AG09319 (cell line): ENCODE measurements around the gene KIF26B.

ENCODE experiments used
- DNase-seq: peaks from one replicate; pipeline ENCODE4 v3.0.0-alpha.2; 2010; ENCODE audit warnings: low read depth; ENCODE audit errors: extremely low read depth
- TF ChIP-seq, protein P1 (sequence below): IDR thresholded peaks from 2 replicates; pipeline ENCODE4 v1.5.1; 2011; ENCODE audit warnings: low read depth, mild to moderate bottlenecking, inconsistent platforms, low read length, moderate library complexity

The KIF26B gene

DNA sequence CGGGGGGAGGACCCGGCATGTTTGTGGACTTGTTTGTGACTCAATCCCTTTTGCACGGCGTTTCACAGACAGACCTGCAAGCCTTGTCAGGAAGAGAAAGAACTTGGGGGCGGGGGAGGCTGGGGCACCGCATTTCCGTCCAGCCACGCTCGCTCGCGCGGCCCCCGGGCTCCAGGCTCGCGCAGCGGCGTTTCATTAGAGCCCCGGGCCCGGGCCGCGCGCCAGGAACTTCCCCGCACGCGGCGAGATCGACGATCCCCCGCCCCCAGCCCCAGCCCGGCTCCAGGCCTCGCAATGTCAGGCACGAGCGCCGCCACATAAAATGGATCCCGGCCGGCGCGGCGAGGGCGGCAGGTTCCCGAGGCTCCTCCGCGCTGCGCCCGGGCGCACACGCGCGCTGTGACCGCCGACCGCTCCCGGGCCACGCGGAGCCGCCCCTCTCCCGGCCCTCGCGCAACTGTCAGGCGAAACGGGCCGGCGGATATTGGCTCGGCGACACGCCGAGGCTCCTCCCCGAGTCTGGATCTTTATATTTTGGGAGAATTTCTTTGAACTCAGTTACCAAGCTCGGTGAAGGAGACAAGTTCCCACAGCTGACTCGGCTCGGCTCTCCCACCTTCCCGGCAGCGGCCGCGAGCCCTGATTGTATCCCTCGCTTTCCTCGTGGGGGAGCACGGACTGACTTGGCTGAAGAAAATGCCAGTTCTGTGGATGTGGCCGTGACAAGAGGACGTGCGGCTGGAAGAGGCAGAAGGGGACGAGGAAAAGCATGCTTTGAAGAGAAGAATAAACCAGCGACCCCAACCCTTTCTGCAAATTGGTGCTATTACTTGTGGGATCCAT, at the start of gene KIF26B:
KIF26B (plus strand) TSS at position 557 of the 843 bp plus-strand sequence. CDS start 440 bp downstream, outside the sequence.
- TF ChIP-seq, protein P1, sequence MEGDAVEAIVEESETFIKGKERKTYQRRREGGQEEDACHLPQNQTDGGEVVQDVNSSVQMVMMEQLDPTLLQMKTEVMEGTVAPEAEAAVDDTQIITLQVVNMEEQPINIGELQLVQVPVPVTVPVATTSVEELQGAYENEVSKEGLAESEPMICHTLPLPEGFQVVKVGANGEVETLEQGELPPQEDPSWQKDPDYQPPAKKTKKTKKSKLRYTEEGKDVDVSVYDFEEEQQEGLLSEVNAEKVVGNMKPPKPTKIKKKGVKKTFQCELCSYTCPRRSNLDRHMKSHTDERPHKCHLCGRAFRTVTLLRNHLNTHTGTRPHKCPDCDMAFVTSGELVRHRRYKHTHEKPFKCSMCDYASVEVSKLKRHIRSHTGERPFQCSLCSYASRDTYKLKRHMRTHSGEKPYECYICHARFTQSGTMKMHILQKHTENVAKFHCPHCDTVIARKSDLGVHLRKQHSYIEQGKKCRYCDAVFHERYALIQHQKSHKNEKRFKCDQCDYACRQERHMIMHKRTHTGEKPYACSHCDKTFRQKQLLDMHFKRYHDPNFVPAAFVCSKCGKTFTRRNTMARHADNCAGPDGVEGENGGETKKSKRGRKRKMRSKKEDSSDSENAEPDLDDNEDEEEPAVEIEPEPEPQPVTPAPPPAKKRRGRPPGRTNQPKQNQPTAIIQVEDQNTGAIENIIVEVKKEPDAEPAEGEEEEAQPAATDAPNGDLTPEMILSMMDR, result peak; percentile 16
- no peak for DNase-seq

DNA sequence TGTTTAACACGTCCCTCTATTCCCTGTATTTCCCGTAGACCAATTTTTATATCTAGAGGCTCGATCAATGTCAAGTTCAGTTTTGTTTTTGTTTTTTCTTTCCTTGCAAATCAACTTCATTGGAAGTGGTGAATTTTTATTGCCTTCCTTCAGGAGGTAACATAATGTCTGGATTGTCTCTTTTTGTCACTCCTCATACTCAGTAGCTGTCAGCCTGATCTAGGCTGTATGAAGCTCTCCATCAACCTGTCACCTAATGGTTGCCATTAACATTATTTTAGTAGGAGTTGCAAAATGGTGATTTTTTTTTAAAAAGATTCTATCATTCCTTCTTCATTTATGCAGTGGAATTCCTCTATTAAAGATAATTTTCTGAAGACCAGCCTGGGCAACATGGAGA, 49.7 kb upstream of the KIF26B start:
- DNase-seq, result no peak
- TF ChIP-seq, protein P1, result no peak

DNA sequence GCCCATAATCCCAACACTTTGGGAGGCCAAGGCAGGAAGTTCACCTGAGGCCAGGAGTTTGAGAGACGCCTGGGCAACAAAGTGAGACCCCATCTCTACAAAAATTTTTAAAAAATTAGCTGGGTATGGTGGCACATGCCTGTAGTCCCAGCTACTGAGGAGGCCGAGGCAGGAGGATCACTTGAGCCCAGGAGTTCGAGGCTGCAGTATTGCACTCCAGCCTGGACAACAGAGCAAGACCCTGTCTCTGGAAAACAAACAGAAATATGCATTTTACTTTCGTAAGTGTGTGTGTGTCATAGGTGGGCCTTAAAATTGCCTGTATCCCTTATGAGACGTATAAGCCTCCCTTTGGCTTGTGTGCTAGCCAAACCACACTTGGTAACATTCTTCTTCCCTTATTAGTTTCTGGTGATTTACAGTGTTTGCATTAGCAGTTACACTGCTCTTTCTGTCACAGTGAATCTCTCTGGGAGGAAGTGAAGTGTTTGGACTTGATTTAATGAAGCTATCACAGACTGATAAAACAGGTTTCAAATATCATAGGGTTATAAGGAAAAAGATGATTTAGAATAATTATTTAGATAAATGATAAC, 48.9 kb upstream of the KIF26B start:
- TF ChIP-seq, protein P1, result no peak
- DNase-seq, result no peak

DNA sequence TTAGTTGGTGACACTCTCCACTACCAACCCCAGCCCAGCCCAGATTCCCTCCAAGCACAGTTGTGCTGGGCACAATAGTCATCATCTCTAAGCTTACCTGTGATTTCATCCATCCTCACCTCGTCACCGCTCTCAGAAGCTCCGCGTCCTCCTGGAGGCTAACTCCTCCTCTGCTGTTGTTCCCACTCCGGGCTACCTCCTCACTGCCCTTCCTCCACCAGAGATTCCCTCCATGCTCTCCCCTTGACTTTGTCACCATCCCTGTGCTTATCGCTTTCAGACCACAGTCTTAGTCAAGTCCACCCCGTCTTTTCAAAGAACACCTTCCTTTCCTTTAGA, 47.0 kb upstream of the KIF26B start:
- TF ChIP-seq, protein P1, result no peak
- no peak for DNase-seq

DNA sequence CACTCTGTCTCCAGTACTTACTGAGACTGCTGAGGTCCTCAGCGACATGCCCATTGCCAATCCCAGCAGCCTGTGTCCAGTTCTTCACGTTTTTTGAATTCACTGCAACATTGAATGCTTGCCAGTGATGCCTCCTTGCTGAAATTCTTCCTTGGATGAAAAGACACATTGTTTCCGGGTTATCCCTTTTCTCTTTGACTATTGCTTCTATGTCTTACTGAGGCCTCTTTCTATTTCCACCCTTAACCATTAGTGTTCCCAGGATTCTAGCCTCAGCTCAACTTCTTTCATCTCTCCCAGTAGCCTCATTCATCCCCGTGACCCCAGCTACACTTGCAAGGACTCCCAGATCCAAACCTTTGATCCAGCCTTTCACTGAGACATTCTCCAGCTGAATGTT, 46.5 kb upstream of the KIF26B start:
- DNase-seq, result no peak
- TF ChIP-seq, protein P1, result no peak

DNA sequence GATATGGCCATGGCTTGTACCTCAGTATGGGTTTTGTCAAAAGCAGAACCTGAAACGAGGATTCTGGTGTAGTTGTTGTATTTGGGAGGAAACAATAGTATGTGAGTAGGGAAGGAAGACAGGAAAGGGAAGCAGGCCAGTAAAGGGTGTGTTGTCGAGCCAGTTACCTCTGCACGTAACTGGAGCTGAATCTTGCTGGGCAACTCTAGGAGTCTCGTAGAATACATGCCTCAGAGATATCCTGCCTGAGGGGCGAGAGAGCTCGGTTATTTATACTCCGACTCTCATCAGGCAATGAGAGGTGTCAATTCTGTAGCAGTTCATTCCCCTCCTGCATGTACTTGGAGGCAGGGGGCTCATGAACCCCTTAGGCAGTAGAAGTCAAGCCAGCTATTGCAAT, 45.9 kb upstream of the KIF26B start:
- TF ChIP-seq, protein P1, result no peak
- DNase-seq, result no peak

DNA sequence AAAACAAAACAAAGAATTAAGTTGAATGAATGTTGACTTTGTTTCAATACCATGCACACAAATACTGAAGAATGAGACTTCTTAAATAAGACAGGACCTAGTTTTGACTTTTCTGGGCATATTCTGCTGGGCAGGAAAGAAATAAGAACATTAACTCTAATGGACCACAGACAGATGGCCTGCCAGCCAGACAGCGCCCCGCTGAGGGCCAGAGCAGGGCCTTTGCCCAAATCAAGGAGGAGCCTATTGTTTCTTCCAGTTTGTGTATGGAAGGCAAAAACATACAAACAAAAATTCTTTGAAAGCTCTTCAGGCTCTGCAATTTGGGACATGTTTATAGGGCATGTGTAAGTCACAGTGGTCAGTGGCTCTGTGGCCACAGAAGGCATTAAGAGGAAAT, 44.4 kb upstream of the KIF26B start:
- TF ChIP-seq, protein P1, result no peak
- DNase-seq, result no peak
